ENCODE measurements around the gene SNRNP48. TPM values are rescaled to one million over a fixed set of nuclear protein-coding genes. Genes with fewer than 3 reads are reported as not detected.

SNRNP48 gene
- total RNA-seq, 2 donors from 2014 or later, result 6.4 to 18.4 TPM

DNA sequence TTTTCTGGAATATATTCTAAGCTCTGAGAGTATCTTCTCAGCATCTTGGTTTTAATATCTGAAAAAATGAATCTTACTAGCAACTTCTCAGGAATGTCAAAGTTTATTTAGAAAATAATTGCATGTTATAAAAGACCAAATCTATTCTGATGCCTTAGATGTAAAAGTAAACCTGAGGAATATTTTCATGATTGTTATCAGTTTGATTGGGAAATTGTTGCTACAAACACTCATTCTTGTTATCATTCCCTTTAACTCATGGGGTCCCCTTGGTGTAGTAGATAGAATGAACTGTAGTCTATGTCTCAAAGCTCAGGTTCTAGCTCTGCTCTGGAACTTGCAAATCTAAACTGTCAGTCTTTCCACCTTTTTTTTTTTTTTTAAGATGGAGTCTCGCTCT, 50.0 kb downstream of the SNRNP48 start:
- H3K4me3 ChIP-seq, result no peak overlapping the region
- TF ChIP-seq, protein P1, sequence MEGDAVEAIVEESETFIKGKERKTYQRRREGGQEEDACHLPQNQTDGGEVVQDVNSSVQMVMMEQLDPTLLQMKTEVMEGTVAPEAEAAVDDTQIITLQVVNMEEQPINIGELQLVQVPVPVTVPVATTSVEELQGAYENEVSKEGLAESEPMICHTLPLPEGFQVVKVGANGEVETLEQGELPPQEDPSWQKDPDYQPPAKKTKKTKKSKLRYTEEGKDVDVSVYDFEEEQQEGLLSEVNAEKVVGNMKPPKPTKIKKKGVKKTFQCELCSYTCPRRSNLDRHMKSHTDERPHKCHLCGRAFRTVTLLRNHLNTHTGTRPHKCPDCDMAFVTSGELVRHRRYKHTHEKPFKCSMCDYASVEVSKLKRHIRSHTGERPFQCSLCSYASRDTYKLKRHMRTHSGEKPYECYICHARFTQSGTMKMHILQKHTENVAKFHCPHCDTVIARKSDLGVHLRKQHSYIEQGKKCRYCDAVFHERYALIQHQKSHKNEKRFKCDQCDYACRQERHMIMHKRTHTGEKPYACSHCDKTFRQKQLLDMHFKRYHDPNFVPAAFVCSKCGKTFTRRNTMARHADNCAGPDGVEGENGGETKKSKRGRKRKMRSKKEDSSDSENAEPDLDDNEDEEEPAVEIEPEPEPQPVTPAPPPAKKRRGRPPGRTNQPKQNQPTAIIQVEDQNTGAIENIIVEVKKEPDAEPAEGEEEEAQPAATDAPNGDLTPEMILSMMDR (IDR thresholded peaks at IDR 0.05), result no peak
- H3K27me3 ChIP-seq (replicated peaks; ENCODE audit: insufficient read depth), result no peaks in the 10 kb centered on the region
- ATAC-seq (ENCODE audit: insufficient number of reproducible peaks, low FRiP score, low read depth) (no peak), DNase-seq (ENCODE audit: low spot score) (no peak)
- no peaks in the 10 kb centered on the region for H3K36me3 ChIP-seq
- no peaks in the 10 kb centered on the region for H3K9me3 ChIP-seq
- no peak overlapping the region for H3K27ac ChIP-seq
- H3K4me1 ChIP-seq (ENCODE audit: control insufficient read depth in 1 of 2, low read depth in 2 of 2), result no peaks in the 10 kb centered on the region

DNA sequence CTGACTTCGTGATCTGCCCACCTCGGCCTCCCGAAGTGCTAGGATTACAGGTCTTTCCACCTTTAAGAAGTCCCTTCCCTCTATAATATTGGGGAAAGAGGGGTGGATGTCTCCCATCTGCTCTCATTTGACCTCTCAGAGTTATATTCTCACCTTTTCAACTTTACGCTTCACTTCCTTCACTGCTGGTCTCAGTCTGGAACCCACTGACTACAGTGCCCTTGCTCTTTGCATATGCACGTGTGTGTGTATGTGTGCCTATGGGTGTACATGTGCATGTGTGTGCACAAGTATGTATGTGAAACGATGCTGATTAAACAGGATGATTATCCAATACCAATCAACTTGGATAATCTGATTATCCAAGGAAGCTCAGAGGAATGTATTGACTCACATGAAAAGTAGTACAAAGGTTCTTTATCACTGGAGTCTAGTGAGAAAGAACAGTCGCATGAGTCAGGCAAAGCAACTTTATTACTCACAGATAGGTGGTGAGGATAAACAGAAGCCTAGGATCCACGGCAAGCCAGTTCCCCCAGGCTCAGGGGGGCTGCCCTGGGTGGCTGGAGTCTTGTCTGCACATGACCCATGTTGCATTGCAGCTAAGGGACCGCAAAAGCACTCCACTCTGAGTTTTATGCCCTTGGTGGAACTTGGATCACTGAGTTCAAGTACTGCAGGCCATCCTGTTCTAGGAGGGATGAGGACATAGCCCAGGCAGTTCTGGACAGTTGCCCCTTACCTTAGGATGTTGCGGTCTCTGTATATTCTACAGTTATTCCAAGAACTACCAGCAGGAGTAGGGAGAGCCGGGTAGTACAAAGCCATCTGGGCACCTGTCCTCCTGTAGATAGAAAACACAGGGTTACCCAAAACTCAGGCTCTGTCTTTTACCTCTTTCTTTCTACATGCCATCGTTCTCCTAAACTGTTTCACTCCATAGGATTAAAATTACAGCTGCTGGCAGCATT, 50.9 kb downstream of the SNRNP48 start:
- H3K9me3 ChIP-seq, result no peaks in the 10 kb centered on the region
- no peaks in the 10 kb centered on the region for H3K27me3 ChIP-seq (replicated peaks; ENCODE audit: insufficient read depth)
- no peak for ATAC-seq (ENCODE audit: insufficient number of reproducible peaks, low FRiP score, low read depth)
- DNase-seq (ENCODE audit: low spot score), result no peak
- no peaks in the 10 kb centered on the region for H3K4me1 ChIP-seq (ENCODE audit: control insufficient read depth in 1 of 2, low read depth in 2 of 2)
- H3K4me3 ChIP-seq, result no peak overlapping the region
- H3K36me3 ChIP-seq, result no peaks in the 10 kb centered on the region
- TF ChIP-seq, protein P1 (IDR thresholded peaks at IDR 0.05), result no peak
- no peak overlapping the region for H3K27ac ChIP-seq

DNA sequence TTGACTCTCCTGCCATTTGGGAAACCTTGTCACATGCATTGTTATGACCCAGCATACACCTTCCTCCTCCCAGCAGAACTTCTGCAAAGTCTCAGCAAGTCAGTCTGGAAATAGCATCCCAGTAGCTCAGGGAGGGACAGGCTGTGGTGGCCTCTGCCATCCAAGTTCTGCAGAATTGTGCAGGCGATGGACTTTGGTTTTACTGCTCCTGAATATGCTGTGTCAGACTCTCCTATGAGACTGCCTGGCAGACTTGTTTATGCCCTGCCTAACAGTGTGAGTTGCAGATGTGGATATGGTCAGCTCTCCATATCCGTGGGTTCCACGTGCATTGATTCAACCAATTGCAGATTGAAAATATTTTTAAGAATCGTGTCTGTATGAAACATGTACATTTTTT, 52.8 kb downstream of the SNRNP48 start:
- Histone ChIP-seq H3K4me1 (ENCODE audit: control insufficient read depth in 1 of 2, low read depth in 2 of 2) (no peaks in the 10 kb centered on the region), H3K9me3 (no peaks in the 10 kb centered on the region), H3K27me3 (replicated peaks; ENCODE audit: insufficient read depth) (no peaks in the 10 kb centered on the region), H3K36me3 (no peaks in the 10 kb centered on the region), H3K27ac (no peak overlapping the region), H3K4me3 (no peak overlapping the region)
- ATAC-seq (ENCODE audit: insufficient number of reproducible peaks, low FRiP score, low read depth) (no peak), DNase-seq (ENCODE audit: low spot score) (no peak)
- TF ChIP-seq, protein P1 (IDR thresholded peaks at IDR 0.05), result no peak

DNA sequence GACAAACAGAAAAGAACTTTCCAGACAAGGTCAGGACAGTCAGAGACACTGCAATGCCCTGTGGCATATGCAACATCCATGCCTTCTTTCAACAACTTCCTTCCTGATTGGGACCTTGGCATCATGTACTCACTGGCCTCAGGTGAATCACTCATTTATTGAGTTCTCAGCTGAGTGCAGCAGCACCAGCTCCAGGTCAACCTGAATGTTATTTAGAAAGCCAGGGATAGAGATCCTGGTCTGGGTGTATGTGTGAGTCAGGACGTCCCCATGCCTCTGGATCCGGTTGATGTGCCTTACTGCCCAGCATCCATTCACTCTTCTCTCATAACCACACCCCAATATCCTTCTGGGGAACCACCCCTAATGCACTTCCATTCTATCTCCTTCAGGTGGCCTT, 54.4 kb downstream of the SNRNP48 start:
- H3K36me3 ChIP-seq, result no peaks in the 10 kb centered on the region
- no peaks in the 10 kb centered on the region for H3K27me3 ChIP-seq (replicated peaks; ENCODE audit: insufficient read depth)
- no peaks in the 10 kb centered on the region for H3K9me3 ChIP-seq
- no peak for ATAC-seq (ENCODE audit: insufficient number of reproducible peaks, low FRiP score, low read depth)
- TF ChIP-seq, protein P1 (IDR thresholded peaks at IDR 0.05), result no peak
- no peaks in the 10 kb centered on the region for H3K4me1 ChIP-seq (ENCODE audit: control insufficient read depth in 1 of 2, low read depth in 2 of 2)
- H3K4me3 ChIP-seq, result no peak overlapping the region
- no peak overlapping the region for H3K27ac ChIP-seq
- DNase-seq (ENCODE audit: low spot score), result no peak

DNA sequence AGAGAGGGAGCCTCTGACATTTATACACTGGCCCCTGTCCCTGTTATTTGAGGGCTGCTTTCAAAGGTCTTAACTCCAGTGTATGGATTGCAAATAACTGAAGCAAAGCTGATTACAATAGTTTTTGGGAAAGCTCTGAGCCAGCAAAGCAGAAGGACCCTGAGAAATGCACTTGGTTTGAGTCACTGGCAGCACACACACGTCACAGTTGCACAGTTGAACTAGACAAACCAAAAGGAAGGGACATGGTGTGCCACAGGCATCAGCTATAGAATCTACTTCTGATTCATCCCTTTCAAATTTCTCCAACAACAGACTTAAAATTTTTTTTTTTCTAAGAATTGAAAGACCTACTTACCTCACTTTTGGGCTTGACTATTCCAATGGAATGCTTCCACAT, 56.4 kb downstream of the SNRNP48 start:
- TF ChIP-seq, protein P1 (IDR thresholded peaks at IDR 0.05), result no peak
- ATAC-seq (ENCODE audit: insufficient number of reproducible peaks, low FRiP score, low read depth) (no peak), DNase-seq (ENCODE audit: low spot score) (no peak)
- no peaks in the 10 kb centered on the region for H3K36me3 ChIP-seq
- H3K27ac ChIP-seq, result no peak overlapping the region
- H3K4me1 ChIP-seq (ENCODE audit: control insufficient read depth in 1 of 2, low read depth in 2 of 2), result peaks cover 0 to 9% of the 10 kb centered on the region in 2 donors
- H3K9me3 ChIP-seq, result no peaks in the 10 kb centered on the region
- H3K27me3 ChIP-seq (replicated peaks; ENCODE audit: insufficient read depth), result no peaks in the 10 kb centered on the region
- no peak overlapping the region for H3K4me3 ChIP-seq
